GM19023 (cell line): ENCODE results near the gene WDR70.
"Not testable (repeated sequence)": the region's sequence is repeated elsewhere in the genome, so short reads cannot be mapped to it uniquely, and the experiment has no call there.

Experiments
- ATAC-seq: cut with Tn5 transposase; IDR thresholded peaks from one replicate; pipeline ENCODE4 v1.9.1; 2021; ENCODE audit warnings: mild to moderate bottlenecking, moderate library complexity; ENCODE audit not compliant: unreplicated experiment

The WDR70 gene

GRCh38 chr5:37742111-37742510 is 363.0 kb downstream of the WDR70 start:
- no peak for ATAC-seq

DNA sequence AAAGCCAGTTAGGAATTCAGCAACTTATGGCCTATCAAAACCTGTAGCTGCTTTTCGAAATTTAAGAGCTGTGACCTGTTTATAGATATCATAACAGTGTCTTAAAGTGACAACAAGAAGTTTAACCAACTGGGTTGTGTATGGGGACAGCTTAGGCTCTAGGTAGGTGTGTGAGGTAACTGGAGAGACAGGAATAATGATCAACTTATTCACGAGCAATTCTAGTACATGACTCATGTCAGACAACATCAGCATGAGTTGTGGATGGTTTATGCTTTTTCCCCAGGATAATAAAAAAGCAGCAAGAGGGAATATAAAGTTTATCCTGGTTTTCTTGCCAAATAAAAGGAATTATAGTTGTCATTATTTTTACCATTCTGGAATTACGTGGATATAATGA is 372.1 kb downstream of the WDR70 start:
- ATAC-seq = no peak

DNA sequence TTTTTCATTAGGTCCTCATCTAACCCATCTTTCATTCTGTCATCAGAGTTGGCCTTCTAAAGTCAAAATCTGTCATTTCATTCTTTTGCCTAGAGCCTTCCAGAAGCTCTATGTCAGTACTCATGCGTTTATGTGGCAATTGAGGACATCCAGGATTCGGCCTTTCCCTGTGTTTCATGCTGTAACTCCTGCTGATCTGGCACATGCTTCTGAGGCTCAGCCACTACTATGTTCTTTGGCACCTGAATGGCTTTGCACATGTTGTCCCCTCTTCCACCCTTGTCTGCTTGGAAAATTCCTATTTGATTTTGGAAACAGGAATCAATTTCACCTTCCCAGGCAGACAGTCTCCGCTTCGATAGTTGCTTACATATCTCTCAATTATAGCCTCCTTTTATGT is 375.9 kb downstream of the WDR70 start:
- no peak for ATAC-seq

DNA sequence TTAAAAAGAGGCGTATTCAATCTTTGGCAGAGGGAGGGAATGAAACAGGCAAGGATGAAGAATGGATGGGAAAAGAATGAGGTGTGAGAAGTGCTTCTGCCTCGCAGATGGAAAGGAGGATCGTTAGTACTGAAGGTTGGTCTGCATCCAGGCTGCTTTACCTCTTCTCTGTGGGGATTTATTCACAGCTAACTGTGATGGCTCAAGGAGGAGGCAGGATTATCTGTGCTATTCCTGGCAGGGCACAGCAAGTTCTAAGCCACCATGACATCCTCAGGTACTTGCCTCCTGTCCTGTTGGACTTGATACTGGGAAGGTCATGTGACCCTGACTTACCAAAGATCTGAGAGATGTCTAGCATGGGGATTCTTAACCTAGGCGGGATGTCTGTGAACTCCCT is 376.5 kb downstream of the WDR70 start:
- ATAC-seq = no peak

DNA sequence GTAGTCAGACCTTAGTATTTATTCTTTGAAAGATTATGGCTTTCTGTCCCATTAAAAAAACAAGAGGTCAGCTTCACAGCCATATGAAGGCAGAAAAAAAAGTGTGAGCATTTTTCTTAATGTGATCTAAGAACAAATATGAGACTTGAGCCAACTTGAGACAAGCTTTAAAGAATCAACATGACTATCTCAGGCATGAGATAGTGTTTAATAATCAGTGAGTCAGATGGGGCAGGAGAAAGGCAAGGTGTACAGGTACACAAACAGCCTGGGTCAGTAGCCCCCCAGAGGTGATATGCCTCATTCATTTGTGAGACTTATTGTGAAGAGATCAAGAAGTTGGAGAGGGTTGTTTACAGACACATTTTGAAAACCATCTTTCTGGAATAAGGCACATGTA is 377.1 kb downstream of the WDR70 start:
- ATAC-seq = no peak

GRCh38 chr5:37757980-37758582 is 379.0 kb downstream of the WDR70 start:
- no peak for ATAC-seq

DNA sequence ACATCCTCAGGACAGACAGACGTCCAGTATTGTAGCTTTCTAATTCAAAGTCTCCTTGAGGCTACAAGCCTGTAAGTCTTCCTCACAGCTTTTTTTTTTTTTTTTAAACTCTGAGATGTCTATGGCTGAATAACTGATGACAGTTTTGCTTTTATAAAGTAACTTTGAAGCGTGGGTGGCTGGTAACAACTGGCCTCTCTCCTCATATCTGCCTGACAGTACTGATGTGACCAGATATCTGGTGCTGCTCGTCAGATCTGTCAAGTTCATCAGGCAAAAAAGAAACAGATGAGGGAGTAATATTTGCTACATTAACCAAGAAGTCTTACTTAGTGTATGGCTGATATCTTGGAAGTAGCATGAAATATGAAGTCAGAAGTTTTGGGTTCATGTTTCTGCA is 388.1 kb downstream of the WDR70 start:
- ATAC-seq = no peak

DNA sequence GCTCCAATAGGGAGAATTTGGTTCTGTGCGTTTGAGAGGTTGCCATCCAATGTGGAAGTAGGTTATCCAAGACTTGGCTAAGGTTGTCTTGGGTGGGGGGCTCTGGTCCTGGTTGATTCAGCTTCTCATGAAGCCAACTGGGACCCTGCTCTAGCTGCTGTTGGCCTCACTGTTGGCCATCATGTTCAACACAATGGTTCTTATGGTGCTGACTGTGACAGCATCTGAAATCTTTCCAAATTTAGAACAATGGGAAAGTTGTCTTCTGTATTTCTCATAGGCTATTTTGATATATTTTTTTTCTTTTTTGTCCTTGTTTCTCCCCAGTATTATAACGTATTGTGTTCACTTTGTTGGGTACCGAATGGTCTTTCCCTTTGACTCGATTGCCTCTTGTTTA is 388.8 kb downstream of the WDR70 start:
- no peak for ATAC-seq

GRCh38 chr5:37768371-37768770 is 389.3 kb downstream of the WDR70 start:
- no peak for ATAC-seq

GRCh38 chr5:37769108-37769507 is 390.0 kb downstream of the WDR70 start:
- ATAC-seq = no peak

DNA sequence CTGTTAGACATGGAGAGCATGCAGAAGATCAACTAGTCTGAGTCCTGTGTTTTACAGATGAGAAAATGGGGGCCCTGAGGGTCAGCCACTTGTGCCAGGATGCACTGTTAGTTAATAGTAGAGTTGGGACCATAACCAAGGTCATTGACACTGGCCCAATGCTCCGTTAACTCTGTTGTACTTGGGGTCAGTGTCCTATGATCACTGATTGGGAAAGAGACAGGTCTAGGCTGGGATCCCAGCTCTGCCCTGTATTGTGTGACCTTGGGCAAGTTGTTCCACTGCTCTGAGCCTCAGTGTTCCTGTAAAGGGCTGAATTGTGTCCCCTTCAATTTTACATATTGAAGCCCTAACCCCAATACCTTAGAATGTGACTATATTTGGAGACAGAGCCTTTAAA is 390.7 kb downstream of the WDR70 start:
- ATAC-seq = no peak

- ATAC-seq = no peak
Measured at GRCh38 chr5:37770786-37771185, 391.7 kb downstream of the WDR70 start.

GRCh38 chr5:37771203-37771611 is 392.1 kb downstream of the WDR70 start:
- ATAC-seq = no peak

DNA sequence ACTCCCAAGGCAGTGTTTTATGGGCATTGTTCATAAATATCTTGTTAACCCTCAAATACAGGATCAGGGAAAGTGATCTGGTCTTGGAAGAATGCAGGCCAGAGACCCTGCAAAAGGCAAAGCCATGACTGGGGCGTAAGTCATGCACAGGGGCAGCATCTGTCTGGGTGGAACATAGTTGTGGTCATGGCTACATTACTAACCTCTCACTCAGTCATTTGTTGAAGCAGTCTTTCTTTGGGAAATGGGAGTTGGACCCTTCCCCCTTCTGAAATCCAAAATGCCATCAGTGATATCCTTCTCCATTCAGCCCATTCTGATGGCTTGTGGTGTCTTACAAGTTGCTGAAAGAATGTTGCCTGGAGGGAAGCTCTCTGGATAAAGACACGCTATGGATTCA is 392.6 kb downstream of the WDR70 start:
- no peak for ATAC-seq

GRCh38 chr5:37772255-37772654 is 393.1 kb downstream of the WDR70 start:
- ATAC-seq = no peak

GRCh38 chr5:37773809-37774208 is 394.7 kb downstream of the WDR70 start:
- ATAC-seq = no peak

DNA sequence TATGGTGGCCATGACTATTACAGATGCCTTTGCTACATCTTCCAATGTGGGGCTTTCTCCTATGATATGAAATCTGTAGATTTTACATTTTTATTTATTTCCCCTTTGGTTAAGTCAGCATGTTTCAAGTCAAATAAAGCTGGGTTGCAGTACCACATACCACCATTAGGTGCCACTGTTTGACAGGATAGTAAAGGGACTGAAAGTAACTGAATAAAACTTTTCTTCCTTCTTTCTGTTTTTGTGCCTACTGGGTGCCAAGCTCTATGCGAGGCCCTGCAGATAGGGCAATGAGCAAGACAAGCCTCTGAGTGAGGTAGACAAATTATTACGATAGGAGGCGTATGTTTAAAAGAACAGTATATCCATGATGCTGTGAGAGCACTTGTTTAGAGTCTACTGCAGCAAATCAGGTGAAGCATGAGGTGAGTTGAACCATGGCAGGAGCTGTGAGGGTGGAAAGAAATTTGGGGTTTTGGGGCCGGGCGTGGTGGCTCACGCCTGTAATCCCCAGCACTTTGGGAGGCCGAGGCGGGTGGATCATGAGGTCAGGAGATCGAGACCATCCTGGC is 395.9 kb downstream of the WDR70 start:
- no peak for ATAC-seq

DNA sequence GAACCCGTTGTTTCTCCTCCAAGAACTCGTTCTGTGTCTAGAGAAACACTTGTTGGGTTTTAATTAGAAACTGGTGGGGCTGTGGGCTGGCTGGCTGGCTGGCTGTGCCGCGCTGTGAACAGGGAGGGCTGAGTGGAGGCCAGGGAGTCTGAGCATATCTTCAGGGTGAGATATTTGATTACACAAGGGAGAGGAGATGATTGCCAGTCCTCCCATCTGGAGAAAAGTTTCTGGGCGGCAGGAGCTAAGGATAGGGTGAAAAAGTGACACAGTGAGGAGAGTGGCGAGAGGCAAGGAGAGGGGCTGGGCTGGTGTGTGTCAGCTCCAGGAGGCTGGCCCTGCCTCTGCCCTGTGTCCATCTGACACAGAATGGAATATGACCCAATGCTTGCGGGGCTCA is 397.7 kb downstream of the WDR70 start:
- ATAC-seq = no peak

DNA sequence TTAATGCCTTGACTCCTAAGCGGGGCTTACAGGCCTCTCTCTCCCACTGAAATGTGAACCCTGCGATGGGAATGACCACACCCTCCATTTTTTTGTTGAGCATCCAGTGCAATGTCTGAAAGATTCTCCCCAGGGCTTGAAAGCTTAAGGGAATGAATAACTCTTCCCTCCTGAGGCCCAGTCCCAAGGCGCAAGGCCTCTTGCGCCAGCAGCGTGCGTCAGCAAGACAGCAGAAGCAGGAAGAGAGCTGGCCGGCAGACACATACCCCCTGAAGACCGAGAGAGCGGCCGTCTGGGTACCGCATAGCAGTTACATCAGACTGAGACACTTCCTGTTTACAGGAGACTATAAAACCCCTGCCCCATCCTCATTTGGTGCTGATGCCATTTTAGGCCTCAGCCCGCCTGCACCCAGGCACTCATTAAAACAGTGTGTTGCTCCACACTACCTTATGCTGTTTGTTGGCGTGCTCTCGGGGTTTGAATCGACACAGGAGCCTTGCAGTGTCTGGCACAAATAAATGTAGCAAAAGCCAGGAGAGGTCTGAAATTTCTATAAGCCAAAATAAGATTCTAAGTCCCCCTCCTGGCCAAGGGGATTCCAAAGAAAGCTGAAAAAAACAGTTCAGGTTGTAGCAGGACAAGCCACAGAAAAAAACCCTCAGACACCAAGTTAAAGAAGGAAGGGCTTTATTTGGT is 398.5 kb downstream of the WDR70 start:
- ATAC-seq = no peak

DNA sequence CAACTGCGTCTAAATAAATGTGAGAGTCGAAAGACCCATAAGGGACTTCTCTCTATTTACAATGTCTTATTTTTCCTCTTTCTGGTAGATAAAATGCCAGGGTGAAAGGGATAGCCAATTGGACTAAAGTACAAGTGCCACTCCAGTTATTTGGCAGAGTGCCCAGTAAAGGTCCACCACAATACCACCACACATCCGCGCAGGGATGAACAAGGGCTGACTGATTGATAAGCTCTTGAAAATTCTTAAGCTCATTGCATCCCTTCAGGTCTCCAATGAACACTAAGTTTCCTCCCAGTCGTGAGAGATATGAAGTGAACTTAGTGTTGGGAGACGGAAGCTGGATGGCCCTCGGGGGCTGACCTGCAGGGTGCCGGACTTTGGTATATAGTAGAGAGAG is 402.3 kb downstream of the WDR70 start:
- ATAC-seq = not testable (repeated sequence)

- no peak for ATAC-seq
Measured at GRCh38 chr5:37786416-37786815, 407.3 kb downstream of the WDR70 start.

- ATAC-seq = no peak
Measured at GRCh38 chr5:37786862-37787519, 407.9 kb downstream of the WDR70 start.
